Nephron (organoid): Measurements from ENCODE around the gene CLEC2D.

Source experiments
- H3K27ac Mint-ChIP-seq, 3 experiments: 2 replicates each; pipeline ENCODE4 v1.8.0; 2020; ENCODE audit warnings: mixed read lengths in 3 of 3, mild to moderate bottlenecking in 2 of 3, moderate library complexity in 1 of 3
- H3K27me3 Mint-ChIP-seq: 2 replicates; pipeline ENCODE4 v1.8.0; 2021; ENCODE audit warnings: low read depth, mild to moderate bottlenecking, moderate library complexity, mixed read lengths
- H3K36me3 Mint-ChIP-seq: 2 replicates; pipeline ENCODE4 v1.8.0; 2020; ENCODE audit warnings: low read depth, mixed read lengths
- H3K4me1 Mint-ChIP-seq: 2 replicates; pipeline ENCODE4 v1.8.0; 2020; ENCODE audit warnings: mixed read lengths
- H3K4me3 Mint-ChIP-seq, 3 experiments: 2 replicates each; pipeline ENCODE4 v1.8.0; 2020; ENCODE audit warnings: mild to moderate bottlenecking in 3 of 3, mixed read lengths in 3 of 3, moderate library complexity in 2 of 3
- H3K9me3 Mint-ChIP-seq: 2 replicates; pipeline ENCODE4 v1.8.0; 2020; ENCODE audit warnings: mixed read lengths
- CTCF ChIP-seq, 3 experiments: fragments of 200-600 bp; sonication (generic); IDR thresholded peaks; one replicate each; pipeline ENCODE4 v1.5.0; 2021; ENCODE audit warnings: antibody characterized with exemption in 3 of 3; ENCODE audit not compliant: unreplicated experiment in 3 of 3

Gene CLEC2D

GRCh38 chr12:9698681-9699080 lies 29.2 kb downstream of the CLEC2D start:
- Mint-ChIP-seq H3K9me3 (peaks cover 13% of the 10 kb centered on the region), H3K4me3 (no peak overlapping the region), H3K27ac (no peak overlapping the region), H3K4me1 (no peaks in the 10 kb centered on the region), H3K27me3 (no peaks in the 10 kb centered on the region), H3K36me3 (peaks cover 38% of the 10 kb centered on the region)
- TF ChIP-seq CTCF (IDR thresholded peaks at IDR 0.05; ENCODE audit: unreplicated experiment in 3 of 3): no peak

- no peaks in the 10 kb centered on the region for H3K27me3 Mint-ChIP-seq
- H3K27ac Mint-ChIP-seq: no peak overlapping the region
- H3K36me3 Mint-ChIP-seq: peaks cover 33% of the 10 kb centered on the region
- peaks cover 16% of the 10 kb centered on the region for H3K9me3 Mint-ChIP-seq
- H3K4me3 Mint-ChIP-seq: no peak overlapping the region
- no peak for TF ChIP-seq CTCF (IDR thresholded peaks at IDR 0.05; ENCODE audit: unreplicated experiment in 3 of 3)
- no peaks in the 10 kb centered on the region for H3K4me1 Mint-ChIP-seq
Measured at GRCh38 chr12:9699269-9699897, 29.9 kb downstream of the CLEC2D start.

DNA sequence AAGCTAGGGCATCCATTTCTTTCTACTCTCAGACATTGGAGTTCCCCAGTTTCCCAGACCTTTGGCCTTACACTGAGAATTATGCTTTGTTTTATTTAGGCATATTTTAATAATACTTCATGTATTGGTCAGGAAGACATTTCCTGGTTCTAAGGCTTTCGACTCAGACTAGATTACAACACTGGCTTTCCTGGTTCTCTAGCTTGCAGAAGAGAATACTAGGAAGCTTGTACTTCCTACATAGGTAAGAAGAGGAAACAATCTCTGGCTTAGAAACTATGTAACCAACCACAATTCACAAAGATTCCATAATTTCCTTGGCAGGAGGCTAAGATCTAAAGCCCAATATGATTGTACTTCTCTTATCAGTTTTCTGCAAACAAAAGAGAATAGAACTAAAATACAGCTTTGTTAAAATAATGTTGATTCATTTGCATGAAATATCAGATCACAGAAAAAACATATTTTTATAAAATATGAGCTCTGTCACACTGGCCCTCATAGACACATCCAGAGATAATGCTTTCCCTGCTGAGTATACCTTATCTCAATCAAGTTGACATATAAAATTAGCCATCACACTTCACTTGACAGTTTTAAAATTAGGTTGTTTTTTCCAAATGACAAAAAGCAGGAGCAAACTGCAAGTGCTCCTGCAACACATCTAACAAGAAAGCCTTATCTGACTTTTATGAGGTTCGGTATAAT lies 30.5 kb downstream of the CLEC2D start:
- Mint-ChIP-seq H3K27me3 (no peaks in the 10 kb centered on the region), H3K27ac (no peak overlapping the region), H3K9me3 (peaks cover 19% of the 10 kb centered on the region), H3K36me3 (peaks cover 27% of the 10 kb centered on the region), H3K4me3 (no peak overlapping the region), H3K4me1 (no peaks in the 10 kb centered on the region)
- TF ChIP-seq CTCF (IDR thresholded peaks at IDR 0.05; ENCODE audit: unreplicated experiment in 3 of 3): no peak

GRCh38 chr12:9700606-9700956 lies 31.1 kb downstream of the CLEC2D start:
- Mint-ChIP-seq H3K4me1 (no peaks in the 10 kb centered on the region), H3K27ac (no peak overlapping the region), H3K4me3 (no peak overlapping the region), H3K27me3 (no peaks in the 10 kb centered on the region), H3K9me3 (peaks cover 20% of the 10 kb centered on the region), H3K36me3 (peaks cover 21% of the 10 kb centered on the region)
- no peak for TF ChIP-seq CTCF (IDR thresholded peaks at IDR 0.05; ENCODE audit: unreplicated experiment in 3 of 3)

- no peak overlapping the region for H3K27ac Mint-ChIP-seq
- no peaks in the 10 kb centered on the region for H3K27me3 Mint-ChIP-seq
- no peak for TF ChIP-seq CTCF (IDR thresholded peaks at IDR 0.05; ENCODE audit: unreplicated experiment in 3 of 3)
- no peaks in the 10 kb centered on the region for H3K4me1 Mint-ChIP-seq
- H3K36me3 Mint-ChIP-seq: peaks cover 12% of the 10 kb centered on the region
- no peak overlapping the region for H3K4me3 Mint-ChIP-seq
- H3K9me3 Mint-ChIP-seq: peaks cover 20% of the 10 kb centered on the region
Measured at GRCh38 chr12:9701380-9702154, 32.1 kb downstream of the CLEC2D start.
